ENCODE measurements around the gene COQ4. TPM values are rescaled to one million over a fixed set of nuclear protein-coding genes. Genes with fewer than 3 reads are reported as not detected.
"Not testable (repeated sequence)": the region's sequence is repeated elsewhere in the genome, so short reads cannot be mapped to it uniquely, and the experiment has no call there.

The COQ4 gene
- total RNA-seq, 1 donor from 2014 or later: 11.4 TPM

DNA sequence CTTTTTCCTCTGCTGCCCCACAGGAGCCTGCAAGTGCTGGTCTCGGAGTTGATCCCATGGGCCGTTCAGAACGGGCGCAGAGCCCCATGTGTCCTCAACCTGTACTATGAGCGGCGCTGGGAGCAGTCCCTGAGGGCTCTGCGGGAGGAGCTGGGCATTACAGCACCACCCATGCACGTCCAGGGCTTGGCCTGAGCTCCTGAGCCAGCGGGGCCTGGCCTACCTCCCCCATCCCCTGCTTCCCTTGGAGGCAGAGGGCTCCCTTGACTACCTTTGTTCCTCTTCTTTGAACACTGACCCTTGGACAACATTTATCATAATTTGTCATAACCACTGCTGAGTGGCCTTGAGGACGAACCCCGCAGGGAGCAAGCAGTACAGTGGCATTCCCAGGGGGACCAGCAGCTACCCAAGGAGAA, 10.8 kb downstream of the COQ4 start:
- no peaks in the 10 kb centered on the region for H3K9me3 ChIP-seq
- DNase-seq (ENCODE audit: low spot score in 2 of 2): no peak
- intact Hi-C loops (cut with DNase I): no loop called here
- TF ChIP-seq, protein P1, sequence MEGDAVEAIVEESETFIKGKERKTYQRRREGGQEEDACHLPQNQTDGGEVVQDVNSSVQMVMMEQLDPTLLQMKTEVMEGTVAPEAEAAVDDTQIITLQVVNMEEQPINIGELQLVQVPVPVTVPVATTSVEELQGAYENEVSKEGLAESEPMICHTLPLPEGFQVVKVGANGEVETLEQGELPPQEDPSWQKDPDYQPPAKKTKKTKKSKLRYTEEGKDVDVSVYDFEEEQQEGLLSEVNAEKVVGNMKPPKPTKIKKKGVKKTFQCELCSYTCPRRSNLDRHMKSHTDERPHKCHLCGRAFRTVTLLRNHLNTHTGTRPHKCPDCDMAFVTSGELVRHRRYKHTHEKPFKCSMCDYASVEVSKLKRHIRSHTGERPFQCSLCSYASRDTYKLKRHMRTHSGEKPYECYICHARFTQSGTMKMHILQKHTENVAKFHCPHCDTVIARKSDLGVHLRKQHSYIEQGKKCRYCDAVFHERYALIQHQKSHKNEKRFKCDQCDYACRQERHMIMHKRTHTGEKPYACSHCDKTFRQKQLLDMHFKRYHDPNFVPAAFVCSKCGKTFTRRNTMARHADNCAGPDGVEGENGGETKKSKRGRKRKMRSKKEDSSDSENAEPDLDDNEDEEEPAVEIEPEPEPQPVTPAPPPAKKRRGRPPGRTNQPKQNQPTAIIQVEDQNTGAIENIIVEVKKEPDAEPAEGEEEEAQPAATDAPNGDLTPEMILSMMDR (IDR thresholded peaks at IDR 0.05): no peak
- no peaks in the 10 kb centered on the region for H3K27me3 ChIP-seq
- H3K4me3 ChIP-seq: no peak overlapping the region
- H3K36me3 ChIP-seq: peaks cover 12 to 21% of the 10 kb centered on the region in 2 donors
- no peak overlapping the region for H3K27ac ChIP-seq
- no peaks in the 10 kb centered on the region for H3K4me1 ChIP-seq

DNA sequence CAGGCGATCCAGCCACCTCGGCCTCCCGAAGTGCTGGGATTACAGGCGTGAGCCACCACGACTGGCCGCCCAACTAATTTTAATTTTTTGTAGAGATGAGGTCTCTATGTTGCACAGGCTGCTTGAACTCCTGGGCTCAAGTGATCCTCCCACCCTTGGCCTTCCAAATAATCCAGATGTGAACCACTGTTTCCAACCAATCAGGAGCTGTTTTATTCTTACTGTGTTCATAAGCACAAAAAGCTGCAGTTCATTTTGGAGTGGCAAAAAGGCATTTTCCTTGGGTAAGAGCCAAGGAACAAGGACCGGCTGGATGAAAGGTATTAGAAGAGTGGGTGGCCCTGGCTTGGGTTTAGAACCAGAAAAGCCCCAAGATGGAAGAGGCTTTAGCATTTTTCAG, 12.5 kb downstream of the COQ4 start:
- H3K4me1 ChIP-seq: peaks cover 0 to 4% of the 10 kb centered on the region in 2 donors
- no peak for DNase-seq (ENCODE audit: low spot score in 2 of 2)
- H3K36me3 ChIP-seq: peaks cover 12 to 21% of the 10 kb centered on the region in 2 donors
- no peaks in the 10 kb centered on the region for H3K27me3 ChIP-seq
- intact Hi-C loops (cut with DNase I): no loop called here
- no peaks in the 10 kb centered on the region for H3K9me3 ChIP-seq
- TF ChIP-seq, protein P1 (IDR thresholded peaks at IDR 0.05): no peak
- no peak overlapping the region for H3K4me3 ChIP-seq
- H3K27ac ChIP-seq: no peak overlapping the region

DNA sequence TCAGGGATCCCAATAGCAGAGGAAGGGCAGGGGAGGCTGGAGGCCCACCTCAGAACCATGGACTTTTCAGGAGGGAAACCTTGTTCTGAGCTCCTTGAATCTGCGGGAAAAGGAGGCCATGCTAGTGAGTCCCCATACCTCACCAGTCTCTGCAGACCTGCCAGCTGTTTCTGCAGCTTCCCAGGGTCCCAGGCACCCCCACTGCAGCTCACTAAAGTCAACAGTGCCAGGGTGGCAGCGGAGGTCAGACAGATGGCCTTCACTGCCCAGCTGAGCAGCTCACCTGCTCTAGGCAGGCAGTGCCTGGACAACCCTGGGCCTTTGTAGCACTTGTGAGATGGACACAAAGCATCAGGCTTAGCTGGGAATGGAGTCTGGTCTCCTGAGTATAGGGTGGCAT, 13.3 kb downstream of the COQ4 start:
- Histone ChIP-seq H3K27ac (no peak overlapping the region), H3K4me3 (no peak overlapping the region), H3K27me3 (no peaks in the 10 kb centered on the region), H3K9me3 (no peaks in the 10 kb centered on the region), H3K4me1 (peaks cover 0 to 4% of the 10 kb centered on the region in 2 donors), H3K36me3 (peaks cover 12 to 21% of the 10 kb centered on the region in 2 donors)
- no peak for DNase-seq (ENCODE audit: low spot score in 2 of 2)
- TF ChIP-seq, protein P1 (IDR thresholded peaks at IDR 0.05): no peak
- intact Hi-C loops (cut with DNase I): no loop called here

DNA sequence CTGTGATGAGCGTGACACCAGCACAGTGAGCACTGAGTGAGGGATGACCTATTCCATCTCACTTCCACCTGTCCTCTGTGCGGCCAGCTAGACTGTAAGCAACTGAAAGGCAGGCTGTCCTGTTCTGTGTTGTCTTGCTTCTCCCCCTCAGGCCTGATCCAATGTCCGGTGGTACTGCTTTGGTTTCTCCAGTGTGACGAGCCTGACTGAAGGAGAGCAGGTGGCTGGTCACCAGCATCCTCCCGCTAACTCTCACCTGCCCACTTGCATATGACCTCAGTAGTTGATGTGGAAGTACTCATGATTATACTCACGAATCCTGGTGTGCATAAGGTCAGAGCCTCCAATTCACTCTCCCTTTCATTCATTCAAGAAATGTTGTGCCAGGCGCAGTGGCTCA, 15.3 kb downstream of the COQ4 start:
- peaks cover 13% of the 10 kb centered on the region in 2 donors for H3K36me3 ChIP-seq
- TF ChIP-seq, protein P1 (IDR thresholded peaks at IDR 0.05): no peak
- no peaks in the 10 kb centered on the region for H3K9me3 ChIP-seq
- no peak overlapping the region for H3K4me3 ChIP-seq
- no peak overlapping the region for H3K27ac ChIP-seq
- DNase-seq (ENCODE audit: low spot score in 2 of 2): no peak
- intact Hi-C loops (cut with DNase I): no loop called here
- H3K4me1 ChIP-seq: peaks cover 0 to 6% of the 10 kb centered on the region in 2 donors
- no peaks in the 10 kb centered on the region for H3K27me3 ChIP-seq

DNA sequence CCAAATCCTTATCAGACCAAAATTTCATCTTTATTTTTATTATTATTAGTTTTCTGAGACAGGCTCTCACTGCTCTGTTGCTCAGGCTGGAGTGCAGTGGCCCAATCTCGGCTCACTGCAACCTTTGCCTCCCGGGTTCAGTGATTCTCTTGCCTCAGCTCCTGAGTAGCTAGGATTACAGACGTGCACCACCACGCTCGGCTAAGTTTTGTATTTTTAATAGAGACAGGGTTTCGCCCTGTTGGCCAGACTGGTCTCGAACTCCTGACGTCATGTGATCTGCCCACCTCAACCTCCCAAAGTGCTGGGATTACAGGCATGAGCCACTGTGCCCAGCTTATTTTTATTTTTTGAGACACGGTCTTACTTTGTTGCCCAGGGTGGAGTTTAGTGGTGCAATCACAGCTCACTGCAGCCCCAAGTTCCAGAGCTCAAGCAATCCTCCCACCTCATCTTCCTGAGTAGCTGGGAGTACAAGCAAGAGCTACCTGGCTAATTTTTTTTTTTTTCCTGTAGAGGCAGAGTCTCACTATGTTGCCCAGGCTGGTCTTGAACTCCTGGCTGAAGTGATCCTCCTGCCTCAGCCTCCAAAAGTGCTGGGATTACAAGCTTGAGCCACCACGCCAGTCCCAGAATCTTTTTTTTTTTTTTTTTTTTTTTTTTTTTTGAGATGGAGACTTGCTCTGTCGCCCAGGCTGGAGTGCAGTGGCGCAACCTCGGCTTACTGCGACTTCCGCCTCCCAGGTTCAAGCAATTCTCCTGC, 16.4 kb downstream of the COQ4 start:
- H3K27me3 ChIP-seq; H3K9me3 ChIP-seq; intact Hi-C loops (cut with DNase I); DNase-seq (ENCODE audit: low spot score in 2 of 2); H3K4me1 ChIP-seq; H3K27ac ChIP-seq; H3K4me3 ChIP-seq: not testable (repeated sequence)
- H3K36me3 ChIP-seq: peaks cover 15 to 16% of the 10 kb centered on the region in 2 donors
